ENCODE data around the gene MBNL1. TPM values are rescaled to one million over a fixed set of nuclear protein-coding genes. Genes with fewer than 3 reads are reported as not detected.

MBNL1 gene
- total and polyA plus RNA-seq, 2 of the 13 experiments (the other 11 are each of a cell fraction or from before 2014, with no cell fraction given): 27.1 to 55.4 TPM

- no peak for TF ChIP-seq ZBTB40 (IDR thresholded peaks at IDR 0.05)
- TF ChIP-seq ZBTB40 (CRISPR knock-in tag; IDR thresholded peaks at IDR 0.05): no peak
- TF ChIP-seq ZNF577 (CRISPR knock-in tag; IDR thresholded peaks at IDR 0.05; ENCODE audit: borderline replicate concordance, low read depth): no peak
- TF ChIP-seq ZNF883 (CRISPR knock-in tag; IDR thresholded peaks at IDR 0.05; ENCODE audit: not compliant biosample characterization): no peak
These were observed 21.6 kb downstream of the MBNL1 start (continued) for GRCh38 chr3:152290374-152290773.
